Measurements from ENCODE around the gene RAB5A.
"Not testable (repeated sequence)": the region's sequence is repeated elsewhere in the genome, so short reads cannot be mapped to it uniquely, and the experiment has no call there.

Gene RAB5A, protein sequence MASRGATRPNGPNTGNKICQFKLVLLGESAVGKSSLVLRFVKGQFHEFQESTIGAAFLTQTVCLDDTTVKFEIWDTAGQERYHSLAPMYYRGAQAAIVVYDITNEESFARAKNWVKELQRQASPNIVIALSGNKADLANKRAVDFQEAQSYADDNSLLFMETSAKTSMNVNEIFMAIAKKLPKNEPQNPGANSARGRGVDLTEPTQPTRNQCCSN

DNA sequence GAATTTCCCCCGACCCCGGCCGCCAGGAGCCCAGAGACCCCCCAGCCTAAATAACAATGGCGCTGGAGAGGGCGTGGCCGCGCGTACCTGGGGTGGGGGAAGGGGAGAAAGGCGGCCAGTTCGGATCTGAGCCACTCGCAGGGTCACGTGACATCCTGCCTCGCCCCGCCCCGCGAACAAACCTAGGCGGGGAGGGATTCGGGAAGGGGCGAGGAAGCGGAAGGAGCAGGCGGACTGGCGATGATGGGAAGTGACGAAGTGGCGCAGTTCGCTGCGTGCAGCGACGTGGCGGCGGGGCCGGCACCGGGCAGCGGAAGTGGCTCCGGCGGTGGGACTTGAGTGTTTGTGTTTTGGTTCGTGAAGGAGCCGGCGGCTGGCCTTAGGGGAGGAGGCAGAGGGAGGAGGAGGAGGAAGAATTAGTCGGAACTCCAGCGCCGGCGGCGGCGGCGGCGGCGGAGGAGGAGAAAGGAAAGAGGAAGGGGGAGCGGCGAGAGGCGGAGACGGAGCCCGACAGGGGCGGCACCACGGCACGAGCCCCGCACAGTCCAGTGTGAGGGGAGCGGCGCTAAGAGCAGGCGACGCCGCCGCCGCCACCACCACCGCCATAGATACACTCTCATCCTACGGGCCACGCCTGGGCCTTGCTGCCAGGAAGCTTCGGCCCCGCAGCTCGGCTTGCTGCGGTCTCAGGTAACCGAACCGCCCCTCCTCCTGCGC is at the start of gene RAB5A:
Gene RAB5A, plus strand, starts transcription at position 266 of the 717 bp plus-strand sequence. CDS start 3,802 bp downstream, outside the sequence.
- DNase-seq (ENCODE audit: low spot score), result peak; percentile 97

GRCh38 chr3:19898721-19899120 is 48.2 kb upstream of the RAB5A start:
- DNase-seq (ENCODE audit: low spot score), result no peak

- no peak for DNase-seq (ENCODE audit: low spot score)
Measured at GRCh38 chr3:19899264-19899663, 47.6 kb upstream of the RAB5A start.

GRCh38 chr3:19899833-19900232 is 47.1 kb upstream of the RAB5A start:
- DNase-seq (ENCODE audit: low spot score), result not testable (repeated sequence)

GRCh38 chr3:19901337-19901736 is 45.6 kb upstream of the RAB5A start:
- DNase-seq (ENCODE audit: low spot score), result no peak

DNA sequence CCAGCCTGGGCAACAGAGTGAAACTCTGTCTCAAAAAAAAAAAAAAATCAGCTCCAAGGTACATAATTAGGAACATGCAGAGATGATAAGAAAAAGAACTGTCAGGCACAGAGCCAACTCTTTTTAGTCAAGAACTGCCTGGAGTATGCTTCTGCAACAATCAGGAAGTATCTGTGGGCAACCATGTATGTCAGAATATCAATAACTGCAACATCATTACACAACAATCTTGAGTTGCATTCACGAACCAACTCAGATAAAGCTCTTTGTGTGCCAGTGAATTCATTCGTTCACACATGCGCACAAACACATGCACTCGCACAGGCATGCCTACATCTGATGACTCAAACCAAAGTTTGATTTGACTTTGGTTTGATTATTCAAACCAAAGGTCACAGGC is 45.0 kb upstream of the RAB5A start:
- no peak for DNase-seq (ENCODE audit: low spot score)

DNA sequence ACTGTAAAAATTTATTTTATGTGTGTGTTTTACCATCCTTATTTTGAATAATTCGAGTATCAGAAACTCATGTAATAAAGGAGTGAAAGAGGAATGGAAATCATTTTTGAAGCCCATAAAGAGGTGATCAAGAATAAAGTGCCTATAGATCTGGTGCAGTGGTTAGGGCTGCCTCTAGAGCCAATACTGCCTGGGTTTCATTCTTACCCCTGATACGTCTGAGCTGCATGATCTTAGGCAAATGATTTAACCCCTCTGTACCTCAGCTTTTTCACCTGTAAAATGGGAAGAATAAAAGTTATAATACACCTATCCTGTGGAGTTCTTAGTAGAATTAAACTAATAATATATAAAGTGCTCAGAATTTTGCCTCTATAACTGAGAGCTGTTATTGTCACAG is 43.2 kb upstream of the RAB5A start:
- no peak for DNase-seq (ENCODE audit: low spot score)

GRCh38 chr3:19907523-19907922 is 39.4 kb upstream of the RAB5A start:
- no peak for DNase-seq (ENCODE audit: low spot score)

DNA sequence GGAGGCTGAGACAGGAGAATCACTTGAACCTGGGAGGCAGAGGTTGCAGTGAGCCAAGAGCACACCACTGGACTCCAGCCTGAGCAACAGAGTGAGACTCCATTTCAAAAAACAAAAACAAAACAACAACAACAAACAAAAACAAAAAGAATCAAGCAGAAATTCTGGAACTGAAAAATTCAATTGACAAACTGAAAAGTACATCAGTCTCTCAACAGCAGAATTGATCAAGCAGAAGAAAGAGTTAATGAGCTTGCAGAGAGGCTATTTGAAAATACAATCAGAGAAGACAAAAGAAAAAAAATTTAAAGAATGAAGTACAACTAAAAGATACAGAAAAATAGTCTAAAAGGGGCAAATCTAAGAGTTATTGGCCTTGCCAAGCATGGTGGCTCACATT is 35.4 kb upstream of the RAB5A start:
- DNase-seq (ENCODE audit: low spot score), result no peak

GRCh38 chr3:19917167-19917566 is 29.7 kb upstream of the RAB5A start:
- DNase-seq (ENCODE audit: low spot score), result no peak

DNA sequence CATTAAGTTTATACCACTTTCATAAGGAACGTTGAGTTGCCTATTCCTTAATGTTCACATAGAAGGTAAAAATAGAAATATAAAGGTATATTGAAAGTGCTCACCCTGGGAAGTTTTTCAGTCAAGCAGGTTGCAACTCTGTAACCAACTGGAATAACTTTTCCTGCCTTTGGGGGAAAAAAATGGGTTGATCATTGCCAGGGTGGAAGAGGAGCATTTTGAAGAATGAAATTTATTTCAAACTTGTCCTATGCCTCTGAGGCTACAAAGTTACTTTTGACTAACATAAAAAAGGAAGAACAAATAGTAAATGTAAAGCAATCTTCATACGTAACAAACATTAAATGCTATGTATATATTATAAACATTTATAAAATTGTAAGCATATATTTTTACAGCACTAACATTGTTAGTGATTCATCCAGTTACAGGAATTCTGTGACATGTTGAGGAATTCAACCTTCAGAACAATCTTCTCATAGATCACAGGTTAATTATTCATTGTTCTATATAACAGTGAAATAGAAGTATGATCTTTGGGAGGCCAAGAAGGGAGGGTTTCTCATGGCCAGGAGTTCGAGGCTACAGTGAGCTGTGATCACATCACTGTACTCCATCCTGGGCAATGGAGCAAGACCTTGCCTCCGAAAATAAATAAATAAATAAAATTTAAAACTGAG is 26.4 kb upstream of the RAB5A start:
- no peak for DNase-seq (ENCODE audit: low spot score)

GRCh38 chr3:19931180-19931692 is 15.7 kb upstream of the RAB5A start:
- peak; percentile 8 for DNase-seq (ENCODE audit: low spot score)

DNA sequence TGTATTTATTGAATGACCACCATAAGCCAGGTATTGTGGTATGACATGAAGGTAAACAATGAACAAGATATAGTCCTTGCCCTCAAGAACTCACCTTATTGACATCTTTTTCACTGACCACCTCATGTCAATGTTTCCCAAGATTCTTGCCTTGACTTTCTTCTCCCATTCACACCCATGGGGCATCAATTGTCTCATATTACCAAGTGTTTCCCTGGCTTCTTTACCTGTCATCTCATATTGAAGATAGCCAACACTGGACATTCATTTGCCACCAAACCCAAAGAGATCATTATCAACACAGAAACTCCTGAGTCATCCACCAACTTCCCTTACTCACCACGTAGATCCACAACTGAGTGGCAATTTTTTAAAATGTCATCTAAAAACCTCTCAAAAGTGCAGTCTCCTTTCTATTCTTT is 15.1 kb upstream of the RAB5A start:
- DNase-seq (ENCODE audit: low spot score), result no peak

DNA sequence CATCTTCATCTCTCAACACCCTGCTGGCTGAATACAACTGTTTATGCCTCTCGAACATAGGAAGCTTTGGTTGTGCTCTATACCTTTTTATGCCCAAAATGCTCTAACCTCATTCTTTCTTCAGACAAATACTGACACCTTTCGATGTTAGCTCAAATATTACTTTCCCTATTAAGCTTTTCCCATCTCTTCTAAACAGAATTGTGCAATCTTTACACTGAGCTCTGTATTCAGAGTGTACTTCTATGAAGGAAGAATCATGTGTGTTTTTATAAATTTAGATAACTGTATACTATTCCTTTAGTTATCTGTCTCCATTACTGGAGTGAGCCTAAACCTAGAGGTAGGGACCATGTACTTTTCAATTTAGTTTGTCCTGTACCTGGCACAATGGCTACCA is 14.5 kb upstream of the RAB5A start:
- no peak for DNase-seq (ENCODE audit: low spot score)

DNA sequence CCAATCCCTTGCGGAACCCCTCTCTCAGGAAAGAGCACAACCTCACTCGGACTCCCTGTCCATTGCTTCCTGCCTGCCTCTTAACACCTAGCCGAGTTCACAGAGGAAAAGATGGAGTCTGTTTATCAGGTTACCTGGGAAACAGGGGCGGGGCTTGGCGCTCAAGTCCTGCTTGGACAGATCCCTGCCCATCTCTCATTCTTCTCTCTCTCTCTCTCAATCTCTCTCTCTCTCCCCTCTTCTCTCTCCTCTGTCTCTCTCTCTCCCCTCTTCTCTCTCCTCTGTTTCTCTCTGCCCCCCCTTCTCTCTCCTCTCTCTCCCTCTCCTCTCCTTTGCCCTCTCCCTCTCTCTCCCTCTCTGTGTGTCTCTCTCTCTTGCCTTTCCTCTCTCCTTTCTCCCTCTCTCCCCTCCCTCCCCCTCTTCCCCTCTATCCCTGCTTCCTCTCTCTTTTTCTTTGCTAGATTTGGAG is 12.8 kb upstream of the RAB5A start, which contains the start of gene EFHB:
Gene EFHB, minus strand, starts transcription at position 120 of the 469 bp plus-strand sequence. CDS start 199 bp downstream, outside the sequence.
- no peak for DNase-seq (ENCODE audit: low spot score)

DNA sequence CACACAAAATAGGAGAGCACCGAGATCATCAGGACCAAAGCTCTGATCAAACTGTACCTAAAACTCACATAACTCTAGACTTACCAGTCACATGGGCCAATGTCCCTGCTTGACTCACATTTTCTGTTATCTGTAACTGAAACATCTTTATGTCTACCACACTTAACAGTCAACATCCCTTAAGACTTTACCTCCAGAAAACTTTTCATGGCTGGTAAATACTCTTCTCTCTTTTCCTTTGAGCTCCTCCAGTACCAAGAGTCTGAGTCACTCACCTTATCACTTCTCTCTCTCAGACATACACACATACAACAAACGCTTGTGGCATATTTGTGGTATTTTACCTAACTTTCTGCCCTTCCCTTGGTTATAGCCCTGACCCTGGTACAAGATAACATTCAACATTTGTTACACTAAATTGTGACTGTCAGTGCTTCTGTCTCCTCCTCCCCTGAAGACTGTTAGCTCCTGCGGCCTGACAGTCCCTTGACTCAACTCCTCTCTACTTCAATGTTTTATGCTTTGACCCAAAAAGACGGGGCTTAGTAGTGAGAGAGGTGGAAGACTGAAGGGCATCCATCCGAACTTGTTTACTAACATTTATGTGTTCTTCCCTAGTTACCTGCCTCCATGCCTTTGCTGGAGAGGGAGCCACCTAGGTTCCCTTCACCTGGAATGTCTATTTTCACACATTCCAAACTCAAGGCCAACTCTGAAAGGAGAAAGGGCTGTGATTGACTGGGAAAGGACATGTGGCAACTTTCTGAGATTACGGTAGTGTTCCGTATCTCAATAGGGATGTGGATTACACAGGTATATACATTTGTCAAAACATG is 9.2 kb upstream of the RAB5A start:
- no peak for DNase-seq (ENCODE audit: low spot score)

- DNase-seq (ENCODE audit: low spot score), result no peak
Measured at GRCh38 chr3:19938295-19938627, 8.6 kb upstream of the RAB5A start.

DNA sequence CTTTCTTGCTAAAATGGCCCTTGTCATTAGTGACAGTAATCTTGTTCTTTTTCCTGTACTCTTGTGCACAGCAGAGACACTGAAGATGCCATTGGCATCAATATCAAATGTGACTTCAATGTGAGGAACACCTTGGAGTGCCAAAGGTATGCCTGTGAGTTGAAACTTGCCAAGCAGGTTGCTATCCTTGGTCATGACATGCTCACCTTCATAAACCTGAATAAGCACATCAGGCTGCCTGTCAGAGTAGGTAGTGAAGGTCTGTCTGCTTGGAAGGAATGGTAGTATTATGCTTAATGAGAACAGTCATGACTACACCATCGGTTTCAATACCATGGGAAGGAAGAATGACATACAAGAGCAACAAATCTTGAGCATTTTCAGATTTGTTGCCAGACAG is 6.3 kb upstream of the RAB5A start:
- no peak for DNase-seq (ENCODE audit: low spot score)

DNA sequence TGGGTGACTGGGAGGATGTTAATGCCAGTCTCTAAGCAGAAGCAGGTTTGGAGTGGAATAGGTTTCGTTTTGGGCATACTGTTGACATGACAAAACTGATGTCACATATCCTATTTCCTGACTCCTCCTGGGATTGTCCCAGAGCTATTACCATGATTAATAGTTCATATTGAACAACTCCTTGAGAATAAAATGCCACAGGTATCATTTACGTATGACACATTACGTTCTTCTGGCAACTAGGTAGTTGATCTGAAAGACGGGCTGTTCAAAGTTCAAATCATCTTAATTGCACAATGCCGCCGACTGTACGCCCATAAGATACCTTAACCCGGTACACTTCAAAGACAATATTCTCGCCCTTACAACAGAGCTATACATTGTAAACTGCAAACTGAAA is 1.4 kb upstream of the RAB5A start:
- DNase-seq (ENCODE audit: low spot score), result no peak

- no peak for DNase-seq (ENCODE audit: low spot score)
Measured at GRCh38 chr3:19945969-19946831, 697 bp upstream of the RAB5A start.

Measured in CD4-positive, alpha-beta T cell treated with Interleukin-2 at 100 ng/mL for 4 hours (primary cell).